ENCODE measurements around the gene LAIR2. TPM values are rescaled to one million over a fixed set of nuclear protein-coding genes. Genes with fewer than 3 reads are reported as not detected.

LAIR2 gene
- total and polyA plus RNA-seq, 2 experiments from 2014 or later, result not detected

DNA sequence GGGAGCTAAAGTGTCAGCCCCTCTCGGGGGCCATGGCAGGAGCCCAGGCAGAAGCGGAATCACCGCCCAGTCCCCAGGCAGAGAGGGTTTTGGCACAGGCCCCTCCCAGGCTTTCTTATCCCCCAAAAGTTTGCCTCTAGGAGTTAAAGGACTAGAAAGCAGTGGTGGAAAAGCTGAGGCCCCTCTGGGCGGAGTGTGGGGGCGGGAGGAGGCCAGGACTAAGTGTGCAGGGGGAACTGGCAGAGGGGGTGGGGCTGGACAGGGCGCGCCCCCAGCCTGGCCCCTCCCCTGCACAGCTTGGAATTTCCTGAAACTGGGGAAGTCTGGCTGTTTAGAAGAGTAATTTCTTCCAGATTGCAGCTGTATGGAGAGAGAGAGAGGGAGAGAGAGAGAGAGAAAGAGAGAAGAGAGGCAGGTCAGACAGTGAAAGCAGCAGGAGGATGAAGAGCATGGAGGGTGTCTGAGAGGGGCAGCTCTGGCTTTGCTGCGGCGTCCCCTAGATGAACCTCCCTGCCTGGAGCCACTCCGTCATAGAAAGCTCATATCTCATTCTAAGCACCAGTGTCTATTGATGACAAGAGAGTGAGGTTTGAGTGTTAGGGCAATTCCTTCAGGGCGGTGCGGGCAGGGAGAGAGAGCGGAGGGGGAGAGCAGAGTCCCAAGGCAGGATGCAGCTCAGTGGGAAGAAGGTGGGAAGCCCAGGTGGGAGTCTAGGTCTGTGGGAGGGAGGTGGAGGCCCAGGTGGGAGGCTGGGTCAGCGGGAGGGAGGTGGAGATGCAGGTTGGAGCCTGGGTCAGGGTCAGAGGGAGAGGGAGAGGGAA, 29.4 kb upstream of the LAIR2 start, which contains the start of gene CDC42EP5:
TSS of gene CDC42EP5 (minus strand) at position 226 of the 821 bp plus-strand sequence. CDS start 7,749 bp downstream, outside the sequence.
- H3F3A ChIP-seq (replicated peaks; ENCODE audit: low read depth), result no peaks in the 10 kb centered on the region
- Mint-ChIP-seq H3K9me3 (peaks cover 2% of the 10 kb centered on the region; the same call in 2 of the 3 replicates), H3K27me3 (ENCODE audit: insufficient read depth, low read depth, poor library complexity) (peaks cover 27% of the 10 kb centered on the region), H3K36me3 (ENCODE audit: low read depth) (no peaks in the 10 kb centered on the region; the same call in 2 of the 3 replicates), H3K4me1 (peaks cover 21% of the 10 kb centered on the region), H3K27ac (no peak within 1 kb of the TSS), H3K4me3 (peak within 1 kb of the TSS; percentile 9; the same call in 1 of the 3 replicates)
- H3K4me3 ChIP-seq, result peak within 1 kb of the TSS; percentile 47
- H2AFZ ChIP-seq, result peak within 1 kb of the TSS; percentile 96
- ATAC-seq, result peak; percentile 55
- TF ChIP-seq POLR2AphosphoS5 (IDR thresholded peaks at IDR 0.05; ENCODE audit: low read depth) (no peak), NANOG (IDR thresholded peaks at IDR 0.05; ENCODE audit: borderline replicate concordance) (no peak), EZH2 (IDR thresholded peaks at IDR 0.05; ENCODE audit: low read depth, unreplicated experiment) (no peak), JUNB (IDR thresholded peaks at IDR 0.05; ENCODE audit: unreplicated experiment) (no peak), ZNF331 (CRISPR knock-in tag; IDR thresholded peaks at IDR 0.05; ENCODE audit: low read depth) (no peak), ZNF114 (CRISPR knock-in tag; IDR thresholded peaks at IDR 0.05) (no peak), STAT1 (IDR thresholded peaks at IDR 0.05; ENCODE audit: unreplicated experiment) (no peak), CREB1 (CRISPR knock-in tag; IDR thresholded peaks at IDR 0.05; ENCODE audit: low read depth) (no peak), EZH2phosphoT487 (IDR thresholded peaks at IDR 0.05; ENCODE audit: unreplicated experiment) (no peak)
- TF ChIP-seq, protein P1, sequence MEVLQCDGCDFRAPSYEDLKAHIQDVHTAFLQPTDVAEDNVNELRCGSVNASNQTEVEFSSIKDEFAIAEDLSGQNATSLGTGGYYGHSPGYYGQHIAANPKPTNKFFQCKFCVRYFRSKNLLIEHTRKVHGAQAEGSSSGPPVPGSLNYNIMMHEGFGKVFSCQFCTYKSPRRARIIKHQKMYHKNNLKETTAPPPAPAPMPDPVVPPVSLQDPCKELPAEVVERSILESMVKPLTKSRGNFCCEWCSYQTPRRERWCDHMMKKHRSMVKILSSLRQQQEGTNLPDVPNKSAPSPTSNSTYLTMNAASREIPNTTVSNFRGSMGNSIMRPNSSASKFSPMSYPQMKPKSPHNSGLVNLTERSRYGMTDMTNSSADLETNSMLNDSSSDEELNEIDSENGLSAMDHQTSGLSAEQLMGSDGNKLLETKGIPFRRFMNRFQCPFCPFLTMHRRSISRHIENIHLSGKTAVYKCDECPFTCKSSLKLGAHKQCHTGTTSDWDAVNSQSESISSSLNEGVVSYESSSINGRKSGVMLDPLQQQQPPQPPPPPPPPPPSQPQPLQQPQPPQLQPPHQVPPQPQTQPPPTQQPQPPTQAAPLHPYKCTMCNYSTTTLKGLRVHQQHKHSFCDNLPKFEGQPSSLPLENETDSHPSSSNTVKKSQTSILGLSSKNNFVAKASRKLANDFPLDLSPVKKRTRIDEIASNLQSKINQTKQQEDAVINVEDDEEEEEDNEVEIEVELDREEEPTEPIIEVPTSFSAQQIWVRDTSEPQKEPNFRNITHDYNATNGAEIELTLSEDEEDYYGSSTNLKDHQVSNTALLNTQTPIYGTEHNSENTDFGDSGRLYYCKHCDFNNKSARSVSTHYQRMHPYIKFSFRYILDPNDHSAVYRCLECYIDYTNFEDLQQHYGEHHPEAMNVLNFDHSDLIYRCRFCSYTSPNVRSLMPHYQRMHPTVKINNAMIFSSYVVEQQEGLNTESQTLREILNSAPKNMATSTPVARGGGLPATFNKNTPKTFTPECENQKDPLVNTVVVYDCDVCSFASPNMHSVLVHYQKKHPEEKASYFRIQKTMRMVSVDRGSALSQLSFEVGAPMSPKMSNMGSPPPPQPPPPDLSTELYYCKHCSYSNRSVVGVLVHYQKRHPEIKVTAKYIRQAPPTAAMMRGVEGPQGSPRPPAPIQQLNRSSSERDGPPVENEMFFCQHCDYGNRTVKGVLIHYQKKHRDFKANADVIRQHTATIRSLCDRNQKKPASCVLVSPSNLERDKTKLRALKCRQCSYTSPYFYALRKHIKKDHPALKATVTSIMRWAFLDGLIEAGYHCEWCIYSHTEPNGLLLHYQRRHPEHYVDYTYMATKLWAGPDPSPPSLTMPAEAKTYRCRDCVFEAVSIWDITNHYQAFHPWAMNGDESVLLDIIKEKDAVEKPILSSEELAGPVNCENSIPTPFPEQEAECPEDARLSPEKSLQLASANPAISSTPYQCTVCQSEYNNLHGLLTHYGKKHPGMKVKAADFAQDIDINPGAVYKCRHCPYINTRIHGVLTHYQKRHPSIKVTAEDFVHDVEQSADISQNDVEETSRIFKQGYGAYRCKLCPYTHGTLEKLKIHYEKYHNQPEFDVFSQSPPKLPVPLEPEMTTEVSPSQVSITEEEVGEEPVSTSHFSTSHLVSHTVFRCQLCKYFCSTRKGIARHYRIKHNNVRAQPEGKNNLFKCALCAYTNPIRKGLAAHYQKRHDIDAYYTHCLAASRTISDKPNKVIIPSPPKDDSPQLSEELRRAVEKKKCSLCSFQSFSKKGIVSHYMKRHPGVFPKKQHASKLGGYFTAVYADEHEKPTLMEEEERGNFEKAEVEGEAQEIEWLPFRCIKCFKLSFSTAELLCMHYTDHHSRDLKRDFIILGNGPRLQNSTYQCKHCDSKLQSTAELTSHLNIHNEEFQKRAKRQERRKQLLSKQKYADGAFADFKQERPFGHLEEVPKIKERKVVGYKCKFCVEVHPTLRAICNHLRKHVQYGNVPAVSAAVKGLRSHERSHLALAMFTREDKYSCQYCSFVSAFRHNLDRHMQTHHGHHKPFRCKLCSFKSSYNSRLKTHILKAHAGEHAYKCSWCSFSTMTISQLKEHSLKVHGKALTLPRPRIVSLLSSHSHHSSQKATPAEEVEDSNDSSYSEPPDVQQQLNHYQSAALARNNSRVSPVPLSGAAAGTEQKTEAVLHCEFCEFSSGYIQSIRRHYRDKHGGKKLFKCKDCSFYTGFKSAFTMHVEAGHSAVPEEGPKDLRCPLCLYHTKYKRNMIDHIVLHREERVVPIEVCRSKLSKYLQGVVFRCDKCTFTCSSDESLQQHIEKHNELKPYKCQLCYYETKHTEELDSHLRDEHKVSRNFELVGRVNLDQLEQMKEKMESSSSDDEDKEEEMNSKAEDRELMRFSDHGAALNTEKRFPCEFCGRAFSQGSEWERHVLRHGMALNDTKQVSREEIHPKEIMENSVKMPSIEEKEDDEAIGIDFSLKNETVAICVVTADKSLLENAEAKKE (CRISPR knock-in tag; IDR thresholded peaks at IDR 0.05), result no peak
- TF ChIP-seq, protein P2, sequence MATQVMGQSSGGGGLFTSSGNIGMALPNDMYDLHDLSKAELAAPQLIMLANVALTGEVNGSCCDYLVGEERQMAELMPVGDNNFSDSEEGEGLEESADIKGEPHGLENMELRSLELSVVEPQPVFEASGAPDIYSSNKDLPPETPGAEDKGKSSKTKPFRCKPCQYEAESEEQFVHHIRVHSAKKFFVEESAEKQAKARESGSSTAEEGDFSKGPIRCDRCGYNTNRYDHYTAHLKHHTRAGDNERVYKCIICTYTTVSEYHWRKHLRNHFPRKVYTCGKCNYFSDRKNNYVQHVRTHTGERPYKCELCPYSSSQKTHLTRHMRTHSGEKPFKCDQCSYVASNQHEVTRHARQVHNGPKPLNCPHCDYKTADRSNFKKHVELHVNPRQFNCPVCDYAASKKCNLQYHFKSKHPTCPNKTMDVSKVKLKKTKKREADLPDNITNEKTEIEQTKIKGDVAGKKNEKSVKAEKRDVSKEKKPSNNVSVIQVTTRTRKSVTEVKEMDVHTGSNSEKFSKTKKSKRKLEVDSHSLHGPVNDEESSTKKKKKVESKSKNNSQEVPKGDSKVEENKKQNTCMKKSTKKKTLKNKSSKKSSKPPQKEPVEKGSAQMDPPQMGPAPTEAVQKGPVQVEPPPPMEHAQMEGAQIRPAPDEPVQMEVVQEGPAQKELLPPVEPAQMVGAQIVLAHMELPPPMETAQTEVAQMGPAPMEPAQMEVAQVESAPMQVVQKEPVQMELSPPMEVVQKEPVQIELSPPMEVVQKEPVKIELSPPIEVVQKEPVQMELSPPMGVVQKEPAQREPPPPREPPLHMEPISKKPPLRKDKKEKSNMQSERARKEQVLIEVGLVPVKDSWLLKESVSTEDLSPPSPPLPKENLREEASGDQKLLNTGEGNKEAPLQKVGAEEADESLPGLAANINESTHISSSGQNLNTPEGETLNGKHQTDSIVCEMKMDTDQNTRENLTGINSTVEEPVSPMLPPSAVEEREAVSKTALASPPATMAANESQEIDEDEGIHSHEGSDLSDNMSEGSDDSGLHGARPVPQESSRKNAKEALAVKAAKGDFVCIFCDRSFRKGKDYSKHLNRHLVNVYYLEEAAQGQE (IDR thresholded peaks at IDR 0.05; ENCODE audit: unreplicated experiment), result no peak
- TF ChIP-seq, protein P3, sequence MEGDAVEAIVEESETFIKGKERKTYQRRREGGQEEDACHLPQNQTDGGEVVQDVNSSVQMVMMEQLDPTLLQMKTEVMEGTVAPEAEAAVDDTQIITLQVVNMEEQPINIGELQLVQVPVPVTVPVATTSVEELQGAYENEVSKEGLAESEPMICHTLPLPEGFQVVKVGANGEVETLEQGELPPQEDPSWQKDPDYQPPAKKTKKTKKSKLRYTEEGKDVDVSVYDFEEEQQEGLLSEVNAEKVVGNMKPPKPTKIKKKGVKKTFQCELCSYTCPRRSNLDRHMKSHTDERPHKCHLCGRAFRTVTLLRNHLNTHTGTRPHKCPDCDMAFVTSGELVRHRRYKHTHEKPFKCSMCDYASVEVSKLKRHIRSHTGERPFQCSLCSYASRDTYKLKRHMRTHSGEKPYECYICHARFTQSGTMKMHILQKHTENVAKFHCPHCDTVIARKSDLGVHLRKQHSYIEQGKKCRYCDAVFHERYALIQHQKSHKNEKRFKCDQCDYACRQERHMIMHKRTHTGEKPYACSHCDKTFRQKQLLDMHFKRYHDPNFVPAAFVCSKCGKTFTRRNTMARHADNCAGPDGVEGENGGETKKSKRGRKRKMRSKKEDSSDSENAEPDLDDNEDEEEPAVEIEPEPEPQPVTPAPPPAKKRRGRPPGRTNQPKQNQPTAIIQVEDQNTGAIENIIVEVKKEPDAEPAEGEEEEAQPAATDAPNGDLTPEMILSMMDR (conservative IDR thresholded peaks at IDR 0.05; ENCODE audit: low read depth in 2 of 2), result no peak
- TF ChIP-seq, protein P4, sequence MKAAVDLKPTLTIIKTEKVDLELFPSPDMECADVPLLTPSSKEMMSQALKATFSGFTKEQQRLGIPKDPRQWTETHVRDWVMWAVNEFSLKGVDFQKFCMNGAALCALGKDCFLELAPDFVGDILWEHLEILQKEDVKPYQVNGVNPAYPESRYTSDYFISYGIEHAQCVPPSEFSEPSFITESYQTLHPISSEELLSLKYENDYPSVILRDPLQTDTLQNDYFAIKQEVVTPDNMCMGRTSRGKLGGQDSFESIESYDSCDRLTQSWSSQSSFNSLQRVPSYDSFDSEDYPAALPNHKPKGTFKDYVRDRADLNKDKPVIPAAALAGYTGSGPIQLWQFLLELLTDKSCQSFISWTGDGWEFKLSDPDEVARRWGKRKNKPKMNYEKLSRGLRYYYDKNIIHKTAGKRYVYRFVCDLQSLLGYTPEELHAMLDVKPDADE (IDR thresholded peaks at IDR 0.05), result no peak
- peaks cover 17% of the 10 kb centered on the region for H3K4me1 ChIP-seq (ENCODE audit: insufficient read depth)
- H3K4me2 ChIP-seq, result peak within 1 kb of the TSS; percentile 77
- H3K27me3 ChIP-seq (ENCODE audit: insufficient read depth), result peaks cover 28% of the 10 kb centered on the region
- no peaks in the 10 kb centered on the region for H3K9me2 ChIP-seq (ENCODE audit: insufficient read depth)
- no peaks in the 10 kb centered on the region for H3K79me2 ChIP-seq (replicated peaks; ENCODE audit: insufficient read depth)
- DNase-seq (ENCODE audit: low spot score), result peak; percentile 46
- peak within 1 kb of the TSS; percentile 69; the same call in 1 of the 2 replicates for H3K27ac ChIP-seq (ENCODE audit: low read depth)
- no peaks in the 10 kb centered on the region; the same call in 1 of the 2 replicates for H4K20me1 ChIP-seq (replicated peaks; ENCODE audit: insufficient read depth)
- H3K36me3 ChIP-seq (ENCODE audit: insufficient read depth), result no peaks in the 10 kb centered on the region
